Stimulated activated CD8-positive, alpha-beta memory T cell treated with anti-CD3 and anti-CD28 coated beads, Interleukin-15, amount 100 ng/mL, for 48 hours (primary cell): ENCODE data around the gene FAM20B.
"Not testable (repeated sequence)": the region's sequence is repeated elsewhere in the genome, so short reads cannot be mapped to it uniquely, and the experiment has no call there.

ENCODE experiments used
- DNase-seq, 2 donors: peaks; one replicate each; pipeline ENCODE4 v3.0.0-alpha.2; 2020; ENCODE audit warnings: low read depth in 2 of 2

The FAM20B gene

GRCh38 chr1:179023946-179024650, 1.6 kb upstream of the FAM20B start:
- no peak for DNase-seq

GRCh38 chr1:179025975-179026812, 500 bp downstream of the FAM20B start:
- peak; percentile 71 to 72 for DNase-seq

DNA sequence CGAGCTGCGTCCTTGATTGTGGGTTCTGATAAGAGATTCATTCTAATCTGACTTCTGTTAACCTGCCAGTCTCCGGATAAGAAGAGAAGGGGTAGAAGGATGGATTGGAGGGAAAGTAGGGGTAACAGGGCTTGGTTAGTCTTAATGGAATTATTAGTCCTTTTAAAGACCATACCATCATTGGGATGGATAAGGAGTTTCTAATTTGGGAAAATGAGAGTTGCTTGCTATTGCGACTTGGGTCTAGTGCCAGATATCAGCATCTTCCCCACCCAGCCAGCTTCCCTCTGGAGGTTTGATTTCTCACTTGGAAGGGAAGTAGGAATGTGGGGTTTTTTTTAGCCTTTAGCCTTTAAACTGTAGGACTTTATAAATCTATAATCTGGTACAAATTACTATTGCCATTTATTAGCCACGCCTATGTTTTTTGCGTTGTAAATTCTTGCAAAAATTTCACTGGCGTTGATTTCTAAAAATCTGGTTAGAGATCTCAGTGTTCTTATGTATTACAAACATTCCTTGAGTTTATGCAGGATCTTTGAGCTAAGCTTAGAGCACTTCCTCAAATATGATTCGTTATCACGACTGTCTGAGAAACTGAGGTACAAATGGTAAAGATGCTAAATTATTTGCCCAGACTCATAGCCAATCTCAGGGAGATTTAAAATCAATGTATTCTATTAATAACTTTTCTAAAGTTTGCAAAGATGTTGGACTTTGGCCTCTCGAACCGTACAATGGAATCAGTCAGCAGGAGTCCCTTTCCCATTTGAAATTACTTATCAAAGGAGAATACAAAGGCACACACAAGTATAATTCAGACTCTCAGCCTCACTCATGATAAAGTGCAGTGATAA, 1.3 kb downstream of the FAM20B start:
- DNase-seq, result no peak

DNA sequence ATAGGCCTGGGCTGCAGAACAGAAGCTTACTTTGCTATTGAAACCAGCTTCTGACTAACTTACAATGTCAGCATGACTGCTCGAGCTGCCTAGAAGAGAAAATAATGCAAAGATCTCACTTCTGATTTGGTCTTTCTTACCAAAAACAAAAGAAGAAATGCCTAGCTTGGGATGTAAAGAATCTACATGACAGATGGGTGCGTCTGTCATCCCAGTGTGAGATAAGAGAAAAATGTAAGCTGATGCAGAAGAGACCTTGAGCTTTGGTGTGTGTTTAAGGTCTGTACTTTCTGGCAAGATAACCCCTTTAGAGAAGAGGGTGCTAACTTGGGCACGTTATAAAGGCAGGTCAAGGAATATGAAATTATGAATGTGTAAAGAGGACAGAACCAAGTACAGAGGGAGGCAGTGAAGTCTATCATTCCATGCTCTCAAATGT, 3.6 kb downstream of the FAM20B start:
- no peak for DNase-seq

DNA sequence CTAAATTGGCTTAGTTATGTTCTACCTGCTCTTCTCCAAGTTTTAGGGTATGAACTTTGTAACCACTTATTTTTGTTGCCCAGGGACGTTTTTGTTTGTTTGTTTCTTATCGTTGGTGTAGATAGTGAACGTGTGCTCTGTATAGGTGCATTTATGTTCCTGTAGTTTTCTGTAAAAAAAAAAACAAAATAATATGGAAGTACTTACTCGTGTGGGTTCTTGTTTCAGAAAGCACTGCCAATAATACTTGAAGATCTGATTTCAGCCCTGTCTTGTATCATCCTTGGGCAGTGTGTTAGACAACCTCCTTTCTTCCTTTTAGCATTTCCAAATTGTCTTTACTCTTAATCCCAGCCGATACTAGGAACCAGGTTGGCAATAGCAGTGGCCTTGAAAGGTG, 4.4 kb downstream of the FAM20B start:
- DNase-seq, result no peak

- no peak for DNase-seq
Measured at GRCh38 chr1:179030683-179031082, 5.0 kb downstream of the FAM20B start.

GRCh38 chr1:179031284-179031683, 5.6 kb downstream of the FAM20B start:
- no peak for DNase-seq

- no peak for DNase-seq
Measured at GRCh38 chr1:179031855-179032513, 6.3 kb downstream of the FAM20B start.

- DNase-seq, result no peak
Measured at GRCh38 chr1:179034720-179035119, 9.0 kb downstream of the FAM20B start.

DNA sequence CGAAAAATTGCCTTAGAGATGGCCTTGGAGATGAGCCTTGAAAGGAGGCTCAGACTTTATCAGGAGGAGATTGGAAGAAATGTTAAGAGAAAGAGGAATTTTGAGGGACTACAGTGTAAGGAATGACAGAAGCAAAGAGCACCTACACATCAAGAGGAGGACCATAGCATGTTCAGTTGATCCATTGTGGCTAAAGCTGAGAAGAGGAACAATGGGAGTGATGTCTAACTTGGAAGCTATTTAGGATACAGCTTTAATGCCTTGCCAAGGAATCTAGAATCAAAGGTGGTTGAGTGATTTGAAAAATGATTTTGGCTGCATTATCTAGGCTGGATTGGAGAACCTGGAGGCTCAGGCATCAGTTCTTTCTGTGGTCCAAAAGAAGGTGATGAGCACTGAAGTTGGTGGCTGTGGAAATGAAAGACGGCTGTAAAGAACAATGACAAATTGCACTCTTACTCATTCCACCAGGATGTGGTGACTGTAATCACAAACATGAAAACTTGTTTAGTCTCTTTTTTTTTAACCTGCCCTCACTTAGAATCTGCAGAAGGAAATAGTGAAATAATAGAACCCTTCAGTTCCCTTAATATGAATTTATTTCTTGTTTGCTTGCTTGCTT, 11.3 kb downstream of the FAM20B start:
- no peak for DNase-seq

- DNase-seq, result no peak
Measured at GRCh38 chr1:179038528-179039281, 13.0 kb downstream of the FAM20B start.

DNA sequence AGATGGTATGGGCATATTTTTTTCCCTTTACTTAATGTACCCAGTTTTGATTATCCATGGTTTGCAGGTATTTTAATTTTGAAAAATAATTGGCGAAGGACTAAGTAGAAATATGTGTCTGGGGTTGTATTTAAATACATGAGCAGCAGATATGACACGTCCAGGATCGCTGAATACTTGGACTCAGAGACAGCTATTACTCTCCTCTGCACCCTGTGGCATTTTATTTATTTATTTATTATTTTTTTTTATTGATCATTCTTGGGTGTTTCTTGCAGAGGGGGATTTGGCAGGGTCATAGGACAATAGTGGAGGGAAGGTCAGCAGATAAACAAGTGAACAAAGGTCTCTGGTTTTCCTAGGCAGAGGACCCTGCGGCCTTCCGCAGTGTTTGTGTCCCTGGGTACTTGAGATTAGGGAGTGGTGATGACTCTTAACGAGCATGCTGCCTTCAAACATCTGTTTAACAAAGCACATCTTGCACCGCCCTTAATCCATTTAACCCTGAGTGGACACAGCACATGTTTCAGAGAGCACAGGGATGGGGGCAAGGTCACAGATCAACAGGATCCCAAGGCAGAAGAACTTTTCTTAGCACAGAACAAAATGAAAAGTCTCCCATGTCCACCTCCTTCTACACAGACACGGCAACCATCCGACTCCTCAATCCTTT, 13.9 kb downstream of the FAM20B start:
- DNase-seq, result not testable (repeated sequence)

GRCh38 chr1:179040175-179040551, 14.5 kb downstream of the FAM20B start:
- not testable (repeated sequence) for DNase-seq

- DNase-seq, result no peak
Measured at GRCh38 chr1:179042087-179042486, 16.4 kb downstream of the FAM20B start.

DNA sequence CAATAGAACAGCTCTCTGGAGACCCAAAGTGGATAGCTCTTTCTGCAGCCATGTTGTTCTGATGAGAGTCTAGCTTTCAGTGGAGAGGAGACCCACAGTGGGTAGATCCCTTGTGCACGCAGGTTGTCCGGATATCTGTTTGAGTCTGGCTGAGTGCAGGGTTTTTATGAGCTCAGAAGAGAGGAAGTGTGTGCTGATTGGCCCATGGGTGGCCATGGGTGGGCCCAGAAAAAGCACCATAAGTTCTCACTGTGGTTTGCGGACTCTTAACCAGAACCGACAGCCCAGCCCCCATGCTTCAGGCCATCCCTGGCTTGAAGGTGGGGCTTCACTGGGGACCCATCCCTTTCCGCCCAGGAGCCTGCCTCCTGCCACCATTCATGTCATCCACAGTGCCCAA, 17.0 kb downstream of the FAM20B start:
- no peak for DNase-seq

GRCh38 chr1:179043266-179043665, 17.6 kb downstream of the FAM20B start:
- no peak for DNase-seq

GRCh38 chr1:179043907-179044306, 18.2 kb downstream of the FAM20B start:
- no peak for DNase-seq

DNA sequence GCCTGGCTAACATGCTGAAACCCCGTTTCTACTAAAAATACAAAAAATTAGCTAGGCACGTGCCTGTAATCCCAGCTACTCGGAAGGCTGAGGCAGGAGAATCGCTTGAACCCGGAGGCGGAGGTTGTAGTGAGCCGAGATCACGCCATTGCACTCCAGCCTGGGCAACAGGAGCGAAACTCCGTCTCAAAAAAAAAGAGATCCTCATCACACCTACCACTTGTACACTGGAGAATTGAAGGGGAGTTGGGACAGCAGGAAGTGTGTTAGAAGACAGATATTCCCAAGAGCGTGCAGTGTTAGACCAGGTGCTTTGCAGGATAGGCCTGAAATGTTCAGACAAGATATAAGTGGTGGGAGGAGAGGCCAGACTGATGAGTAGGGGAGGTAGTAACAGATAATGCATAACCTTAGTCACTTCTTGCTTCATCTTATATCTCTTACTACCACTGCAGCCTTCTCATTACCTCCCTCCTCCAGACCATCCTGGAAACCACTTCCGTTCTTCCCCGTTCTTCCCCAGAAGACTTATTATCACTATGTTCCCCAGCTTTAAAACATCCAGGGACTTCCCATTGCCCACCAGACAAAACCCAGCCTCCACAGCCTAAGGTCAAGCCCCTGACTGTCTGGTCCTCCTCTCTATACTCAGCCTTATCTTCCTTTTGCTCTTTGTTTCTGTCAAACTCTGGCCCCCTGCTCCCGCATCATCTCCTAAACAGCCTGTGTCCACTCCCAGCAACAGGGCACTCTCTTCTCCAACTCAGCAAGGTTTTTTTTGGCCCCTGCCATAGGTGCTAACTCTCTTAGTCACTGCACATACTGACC, 21.3 kb downstream of the FAM20B start:
- DNase-seq, result no peak

DNA sequence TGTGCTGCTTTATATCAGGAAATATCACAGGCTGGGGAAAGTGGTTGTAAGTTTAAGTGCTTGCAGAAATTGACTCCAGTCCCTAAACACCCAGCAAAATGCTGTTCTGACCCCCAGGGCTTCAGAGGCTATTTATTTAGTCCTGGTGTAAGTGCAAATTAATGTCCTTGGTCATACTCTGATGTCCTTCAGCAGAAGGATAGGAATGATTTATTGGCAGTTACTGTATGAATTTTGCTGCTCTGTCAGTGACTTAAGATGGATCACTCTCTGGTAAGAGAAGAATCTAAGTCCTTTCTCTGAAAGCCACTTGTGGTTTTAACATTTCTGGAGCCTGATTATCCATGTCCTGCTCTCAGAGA, 21.9 kb downstream of the FAM20B start:
- no peak for DNase-seq
